SK-MEL-5 (cell line): Measurements from ENCODE around the gene PRXL2B. TPM values are rescaled to one million over a fixed set of nuclear protein-coding genes. Genes with fewer than 3 reads are reported as not detected.
"Not testable (repeated sequence)": the region's sequence is repeated elsewhere in the genome, so short reads cannot be mapped to it uniquely, and the experiment has no call there.

Experiments
- DNase-seq: peaks from one replicate; pipeline ENCODE4 v3.0.0-alpha.2; 2016; ENCODE audit warnings: low read depth, low spot score
- in situ Hi-C: cut with HindIII; loops from 2 replicates; pipeline ENCODE4 v1.10.0; 2016; ENCODE audit warnings: low sequenced_read_pairs, high pct_unique_total_duplicates, low pct_unique_long_range_greater_than_20kb
- total RNA-seq: library from RNA; depleted of rRNA; stranded (reverse); fragments of >200 nt; shearing (Covaris generic); gene quantifications from 2 replicates; pipeline ENCODE4 v1.2.3, GENCODE V29; 2014

PRXL2B gene
- total RNA-seq, 1 experiment from 2014 or later: 11.4 TPM

DNA sequence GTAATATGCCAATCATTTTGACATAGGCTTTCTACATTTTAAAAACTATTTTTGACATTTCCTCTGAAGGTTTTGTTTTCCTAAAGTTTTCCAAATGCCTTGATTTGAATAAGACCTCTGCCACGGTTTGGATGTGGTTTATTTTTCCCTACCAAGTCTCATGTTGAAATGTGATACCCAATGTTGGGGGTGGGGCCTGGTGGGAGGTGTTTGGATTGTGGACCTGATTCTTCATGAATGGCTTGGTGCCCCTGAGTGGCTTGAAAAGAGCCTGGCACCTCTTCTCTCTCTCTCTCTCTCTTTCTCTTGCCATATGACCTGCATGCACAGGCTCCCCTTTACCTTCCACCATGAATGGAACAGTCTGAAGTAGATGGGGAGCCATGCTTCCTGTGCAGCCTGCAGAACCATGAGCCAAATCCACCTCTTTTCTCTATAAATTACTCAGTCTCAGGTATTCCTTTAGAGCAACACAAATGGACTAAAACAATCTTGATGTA is 31.4 kb downstream of the PRXL2B start:
- no peak for DNase-seq
- in situ Hi-C loops: no loop called here

DNA sequence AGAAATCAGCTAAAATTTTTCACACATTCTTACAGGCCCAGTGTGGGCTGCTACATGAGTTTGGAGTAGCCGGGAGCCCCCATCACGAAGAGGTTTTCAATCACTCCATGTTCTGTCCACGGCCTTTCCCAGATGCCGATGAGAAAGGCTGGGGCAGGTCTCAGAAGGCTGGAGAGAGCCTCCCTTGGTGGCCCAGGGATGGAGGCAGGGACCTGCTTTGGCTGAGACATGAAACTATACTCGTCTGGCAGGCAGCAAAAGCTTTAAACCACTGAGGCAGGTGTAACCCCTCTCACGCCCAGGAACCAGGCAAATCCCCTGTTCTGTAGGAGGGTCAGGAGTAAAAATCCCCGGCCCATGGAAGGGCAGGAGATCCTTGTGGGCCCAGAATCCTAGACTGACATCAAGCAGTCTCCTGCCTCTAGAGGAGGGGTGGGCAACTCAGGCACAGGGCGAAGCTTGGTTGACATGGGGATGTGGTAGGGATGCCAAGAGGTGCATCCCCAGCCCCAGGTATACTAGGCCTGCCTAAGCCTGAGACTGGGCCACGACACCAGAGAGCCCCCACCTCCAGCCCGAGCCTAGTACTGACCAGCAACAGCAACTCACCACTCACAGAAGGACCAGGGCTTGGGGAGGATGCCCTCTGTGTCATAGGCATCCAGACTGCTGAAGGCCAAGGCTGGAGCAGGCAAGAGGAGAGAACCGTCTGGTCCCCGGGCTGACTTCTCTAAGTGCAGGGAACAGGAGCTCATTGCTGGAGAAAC is 37.2 kb downstream of the PRXL2B start:
- DNase-seq: no peak
- in situ Hi-C loops: no loop called here

DNA sequence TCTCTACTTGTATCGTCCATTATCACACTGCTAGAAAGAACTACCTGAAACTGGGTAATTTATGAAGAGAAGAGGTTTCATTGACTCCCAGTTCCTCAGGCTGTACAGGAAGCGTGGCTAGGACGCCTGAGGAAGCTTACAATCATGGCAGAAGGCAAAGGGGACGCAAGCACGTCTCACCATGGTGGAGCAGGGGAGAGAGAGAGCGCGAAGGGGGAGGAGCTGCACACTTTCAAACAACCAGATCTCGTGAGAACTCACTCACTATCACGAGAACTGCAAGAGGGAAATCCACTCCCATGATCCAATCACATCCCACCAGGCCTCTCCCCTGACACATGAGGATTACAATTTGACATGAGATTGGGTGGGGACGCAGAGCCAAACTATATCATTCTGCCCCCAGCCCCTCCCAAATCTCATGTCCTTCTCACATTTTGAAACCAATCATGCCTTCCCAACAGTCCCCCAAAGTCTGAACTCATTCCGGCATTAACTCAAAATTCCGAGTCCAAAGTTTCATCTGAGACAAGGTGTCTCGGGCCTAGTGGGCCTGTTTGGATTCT is 38.2 kb downstream of the PRXL2B start:
- DNase-seq: no peak
- in situ Hi-C loops: no loop called here

DNA sequence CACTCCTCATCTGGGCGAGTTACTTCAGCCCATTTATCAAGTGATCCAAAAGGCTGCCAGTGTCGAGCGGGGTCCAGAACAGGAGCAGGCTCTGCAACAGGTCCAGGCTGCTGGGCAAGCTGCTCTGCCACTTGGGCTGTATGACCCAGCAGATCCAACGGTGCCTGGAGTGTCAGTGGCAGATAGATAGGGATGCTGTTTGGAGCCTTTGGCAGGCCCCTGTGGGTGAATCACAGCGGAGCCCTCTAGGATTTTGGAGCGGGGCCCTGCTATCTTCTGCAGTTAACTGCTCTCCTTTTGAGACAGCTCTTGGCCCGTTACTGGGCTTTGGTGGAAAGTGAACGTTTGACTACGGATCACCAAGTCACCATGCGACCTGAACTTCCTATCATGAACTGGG is 38.7 kb downstream of the PRXL2B start:
- in situ Hi-C loops: no loop called here
- DNase-seq: no peak

DNA sequence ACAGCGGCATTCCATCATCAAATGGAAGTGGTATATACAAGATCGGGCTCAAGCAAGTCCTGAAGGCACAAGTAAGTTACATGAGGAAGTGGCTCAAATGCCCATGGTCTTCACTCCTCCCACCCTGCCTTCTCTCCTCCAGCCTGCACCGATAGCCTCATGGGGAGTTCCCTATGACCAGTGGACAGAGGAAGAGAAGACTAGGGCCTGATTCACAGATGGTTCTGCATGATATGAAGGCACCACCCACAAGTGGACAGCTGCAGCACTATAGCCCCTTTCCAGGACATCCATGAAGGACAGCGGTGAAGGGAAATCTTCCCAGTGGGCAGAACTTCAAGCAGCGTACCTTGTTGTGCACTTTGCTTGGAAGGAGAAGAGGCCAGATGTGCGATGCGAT is 39.2 kb downstream of the PRXL2B start:
- DNase-seq, in situ Hi-C loops: not testable (repeated sequence)

DNA sequence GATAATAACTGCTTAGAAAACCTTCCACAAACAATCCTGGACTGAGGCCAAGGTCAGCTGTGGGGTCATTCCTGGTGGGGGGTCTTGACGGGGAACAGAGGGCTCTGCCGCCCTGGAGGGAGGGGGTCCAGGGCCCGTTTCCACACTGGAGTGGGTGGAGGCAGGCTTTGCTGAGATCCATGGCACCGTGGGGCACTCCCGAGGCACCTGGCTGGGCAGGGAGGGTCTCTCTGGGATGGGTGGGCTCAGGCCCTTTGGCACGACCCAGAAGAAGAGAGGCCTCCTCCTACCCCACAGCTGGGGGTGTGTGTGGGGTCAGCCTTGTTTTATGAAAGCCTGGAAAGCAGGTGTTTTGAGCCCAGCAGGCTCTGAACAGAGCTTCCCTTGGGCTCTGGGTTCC is 41.2 kb downstream of the PRXL2B start:
- no peak for DNase-seq
- in situ Hi-C loops: no loop called here

DNA sequence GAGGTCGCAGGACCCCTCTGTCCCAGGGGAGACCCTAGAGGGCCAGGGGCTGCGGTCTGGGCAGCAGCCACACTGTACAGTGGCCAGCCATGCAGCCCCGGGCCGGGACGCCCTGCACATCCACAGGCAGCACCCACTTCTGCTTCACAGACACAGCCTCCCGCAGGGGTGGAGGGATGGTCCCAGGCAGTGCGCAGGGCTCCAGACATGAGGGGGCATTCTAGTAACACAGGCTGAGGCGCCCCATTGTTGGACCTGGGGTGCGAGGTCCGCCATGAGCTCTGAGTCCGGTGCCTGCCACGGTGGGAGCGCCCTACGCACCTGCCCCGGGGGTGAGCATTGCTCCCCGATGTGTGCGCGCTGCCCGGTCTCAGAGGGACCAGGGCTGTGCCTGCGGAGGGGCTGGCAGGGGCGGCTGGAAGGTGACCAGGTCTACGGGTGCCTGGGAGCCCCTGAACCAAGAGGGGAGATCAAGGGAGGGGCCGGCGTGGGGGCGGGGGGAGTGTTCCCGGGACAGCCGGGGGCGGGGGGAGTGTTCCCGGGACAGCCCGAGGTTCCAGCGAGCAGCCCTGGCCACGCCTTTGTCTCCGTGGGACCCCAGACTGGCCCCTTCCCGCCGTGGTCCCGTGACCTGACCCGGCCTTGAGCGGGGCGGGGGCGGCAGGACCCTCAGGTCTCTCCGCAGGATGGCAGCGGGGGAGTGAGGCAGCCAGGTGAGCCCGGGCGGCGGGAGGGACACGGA is 41.8 kb downstream of the PRXL2B start:
- in situ Hi-C loops: no loop called here
- DNase-seq: no peak

DNA sequence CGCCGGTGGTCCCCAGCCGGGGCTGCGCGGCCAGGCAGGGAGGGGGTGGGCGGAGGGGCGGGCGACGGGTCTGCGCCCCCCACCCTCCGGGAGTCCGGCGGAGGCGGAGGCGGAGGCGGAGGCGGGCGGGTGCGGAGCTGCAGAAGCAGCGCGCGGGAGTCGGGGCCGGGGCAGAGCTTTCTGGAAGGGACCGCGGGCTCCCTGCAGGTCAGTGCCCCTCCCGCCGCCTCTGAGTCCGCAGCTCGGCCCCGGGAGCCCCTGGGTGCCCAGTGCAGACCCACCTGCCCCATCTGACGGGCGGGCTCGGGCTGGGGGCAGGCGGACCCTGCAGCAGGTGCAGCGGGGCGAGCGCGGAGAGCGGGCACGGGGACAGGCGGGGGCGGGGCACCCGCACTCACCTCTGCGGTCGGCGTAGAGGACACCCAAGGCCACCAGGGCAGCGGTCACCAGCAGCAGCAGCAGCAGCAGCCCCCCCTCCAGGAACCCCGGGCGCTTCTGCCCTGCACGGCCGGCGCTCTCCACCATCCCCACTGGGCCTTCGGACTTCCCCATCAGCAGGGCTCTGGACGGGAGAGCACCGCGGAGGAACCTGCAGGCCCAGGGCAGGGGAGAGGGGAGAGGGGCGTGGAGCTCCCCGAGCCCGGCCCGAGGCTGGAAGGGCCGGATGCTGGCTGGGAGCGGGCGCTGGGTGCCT is 42.5 kb downstream of the PRXL2B start:
- in situ Hi-C loops: no loop called here
- no peak for DNase-seq

DNA sequence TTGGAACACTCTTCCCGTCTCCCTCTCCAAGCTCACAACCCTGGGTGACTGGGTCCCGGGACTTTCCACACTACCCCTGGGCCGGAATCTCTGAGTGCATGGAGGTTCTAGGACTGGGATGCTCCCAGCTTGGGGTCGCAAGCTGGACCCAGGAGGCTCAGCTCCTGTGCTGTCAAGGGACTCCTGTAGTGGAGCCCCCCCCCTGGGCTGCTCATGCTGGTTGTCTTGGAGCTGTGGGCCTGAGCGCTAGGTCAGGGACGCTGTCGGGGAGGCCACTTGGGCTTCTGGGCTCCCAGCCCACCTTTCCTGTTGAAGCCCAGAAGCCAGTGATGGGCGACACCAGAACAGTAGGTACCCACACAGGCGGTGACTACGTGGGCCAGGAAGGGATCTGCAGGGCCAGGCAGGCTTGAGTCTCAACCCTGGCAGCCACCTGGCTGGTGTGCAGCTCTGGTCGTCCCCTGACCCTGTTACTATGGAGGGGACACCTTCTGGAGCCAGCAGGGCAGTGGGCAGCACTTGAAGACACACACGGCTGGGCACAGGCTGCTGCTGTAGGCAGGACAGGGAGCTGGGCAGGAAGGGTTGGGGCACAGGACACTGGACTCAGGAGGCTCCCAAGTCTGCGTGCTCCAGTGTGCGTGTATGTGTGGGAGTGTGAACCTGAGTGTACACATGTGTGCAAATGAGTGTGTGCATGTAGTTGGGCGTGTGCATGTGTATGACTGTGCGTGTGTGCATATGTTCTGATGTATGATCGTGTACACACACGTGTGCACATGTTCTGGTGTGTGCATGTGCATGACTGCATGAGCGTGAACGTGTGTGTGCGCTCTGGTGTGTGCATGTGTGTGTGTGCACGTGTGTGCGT is 43.3 kb downstream of the PRXL2B start:
- in situ Hi-C loops: no loop called here

DNA sequence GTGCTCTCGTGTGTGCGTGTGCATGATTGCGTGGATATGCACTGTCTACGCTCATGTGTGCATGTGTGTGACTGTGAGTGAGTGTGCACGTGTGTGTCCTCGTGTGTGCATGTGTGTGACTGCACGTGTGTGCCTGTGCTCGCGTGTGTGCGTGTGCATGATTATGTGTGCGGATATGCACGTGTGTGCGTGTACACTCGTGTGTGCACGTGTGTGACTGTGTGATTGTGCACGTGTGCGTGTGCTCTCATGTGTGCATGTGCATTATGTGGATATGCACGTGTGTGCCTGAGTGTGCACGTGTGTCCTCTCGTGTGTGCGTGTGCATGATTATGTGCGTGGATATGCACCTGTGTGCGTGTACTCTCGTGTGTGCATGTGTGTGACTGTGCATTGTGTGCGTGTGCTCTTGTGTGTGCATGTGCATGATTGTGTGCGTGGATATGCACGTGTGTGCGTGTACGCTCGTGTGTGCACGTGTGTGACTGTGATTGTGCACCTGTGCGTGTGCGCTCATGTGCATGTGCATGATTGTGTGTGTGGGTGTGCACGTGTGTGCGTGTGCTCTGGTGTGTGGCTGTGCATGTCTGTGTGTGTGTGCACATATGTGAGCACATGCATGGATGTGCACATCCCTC is 44.0 kb downstream of the PRXL2B start:
- in situ Hi-C loops: no loop called here
- DNase-seq: no peak

More for the DNA sequence above, 43.3 kb downstream of the PRXL2B start:
- no peak for DNase-seq

DNA sequence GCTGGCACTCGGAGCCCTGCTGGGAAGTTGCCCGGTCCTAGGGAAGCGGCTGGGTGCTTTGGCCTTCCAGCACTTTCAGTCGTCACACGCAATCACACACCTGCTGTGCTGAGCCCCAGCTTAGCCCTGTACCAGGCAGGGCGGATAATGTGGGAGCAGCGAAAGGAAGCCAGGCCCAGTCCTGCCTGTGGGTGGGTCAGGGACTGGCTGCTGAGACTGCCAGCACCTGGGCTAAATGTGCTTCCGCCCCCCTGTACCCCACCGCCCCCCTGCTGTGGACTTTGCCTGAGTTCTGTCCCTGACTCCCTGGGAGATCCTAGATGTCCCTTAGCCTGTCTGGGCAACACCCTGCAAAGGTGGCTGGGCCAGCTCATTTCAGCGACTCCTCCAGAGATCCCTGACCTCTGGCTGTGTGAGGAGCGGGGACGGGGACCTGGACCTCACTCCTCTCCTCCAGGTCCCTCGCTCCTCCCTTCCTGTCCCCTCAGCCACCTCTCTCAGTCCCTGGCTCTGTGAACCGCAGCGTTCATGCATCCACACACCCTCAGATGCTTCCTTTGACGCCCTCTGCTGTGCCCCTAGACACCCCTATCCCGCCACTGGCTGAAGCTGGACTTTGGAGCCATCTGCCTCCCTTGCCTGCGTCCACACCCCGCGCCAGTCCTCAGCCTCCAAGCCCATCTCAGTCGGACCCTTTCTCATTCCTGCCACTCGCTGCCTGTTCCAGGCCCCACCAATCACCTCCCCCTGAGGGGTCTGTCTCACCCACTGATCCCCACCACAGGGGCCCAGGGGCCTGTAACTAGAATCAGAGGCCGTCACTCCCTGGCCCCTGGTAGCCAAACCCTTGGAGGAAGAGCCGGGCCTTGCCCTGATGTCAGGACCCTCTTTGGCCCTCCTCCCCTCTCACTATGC is 44.8 kb downstream of the PRXL2B start:
- in situ Hi-C loops: no loop called here
- DNase-seq: no peak

DNA sequence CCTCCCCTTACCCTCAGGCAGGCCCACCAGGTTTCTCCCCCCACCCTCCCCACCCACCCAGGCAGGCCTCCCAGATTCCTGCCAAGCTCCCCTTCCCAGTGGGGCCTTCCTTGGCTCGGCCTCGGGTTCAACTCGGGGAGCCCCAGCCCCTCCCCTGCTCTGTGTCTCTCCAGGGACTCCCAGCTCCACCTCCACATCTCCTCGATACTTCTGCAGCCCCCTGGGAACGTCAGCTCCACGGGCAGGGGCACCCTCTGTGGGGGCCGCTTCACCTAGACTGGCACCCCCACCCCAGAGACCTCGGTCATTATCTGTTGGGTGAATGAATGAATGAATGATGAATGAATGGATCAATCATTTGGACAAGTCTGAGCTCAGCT is 45.5 kb downstream of the PRXL2B start:
- in situ Hi-C loops: no loop called here
- no peak for DNase-seq

DNA sequence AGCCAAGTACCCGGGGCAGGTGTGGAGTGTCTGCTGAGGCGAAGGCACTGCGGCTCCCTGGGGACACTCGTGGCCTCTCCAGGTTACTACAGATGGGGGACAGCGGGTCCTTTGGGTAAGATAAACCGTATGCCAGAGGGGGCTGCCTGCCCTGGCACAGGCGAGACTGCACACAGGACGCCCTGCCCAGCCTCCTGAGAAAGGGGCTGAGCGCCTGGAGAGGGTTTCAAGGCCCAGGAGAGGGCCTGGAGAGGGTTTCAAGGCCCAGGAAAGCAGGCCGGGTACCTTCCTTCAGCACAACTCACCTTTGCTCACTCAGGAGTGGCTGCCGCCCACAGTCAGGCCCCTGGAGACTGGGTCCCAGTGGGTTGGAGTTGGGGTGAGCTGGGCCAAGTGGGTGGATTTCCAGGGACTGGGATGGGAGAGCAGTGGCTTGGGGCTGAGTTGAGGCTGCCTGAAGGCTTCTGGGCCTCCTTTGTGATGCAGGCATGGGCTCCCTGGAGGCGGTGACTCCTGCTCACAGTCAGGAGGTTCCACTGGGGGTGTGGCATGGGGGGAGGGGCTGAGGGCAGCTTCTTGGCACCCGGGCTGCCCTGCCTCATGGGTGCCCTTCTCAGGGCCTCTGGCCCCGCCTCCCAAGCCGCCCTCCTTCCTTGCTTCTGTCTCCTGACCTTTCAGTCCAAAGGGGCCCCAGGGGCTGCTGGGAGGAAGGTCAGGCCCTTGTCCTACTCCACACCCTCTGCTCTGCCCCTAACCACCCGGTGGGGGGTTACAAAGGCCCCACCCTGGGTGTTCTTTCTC is 46.2 kb downstream of the PRXL2B start, which contains the start of gene MMEL1:
TSS of gene MMEL1 (minus strand) at position 456 of the 801 bp plus-strand sequence. CDS start 3,532 bp downstream, outside the sequence.
- in situ Hi-C loops: no loop called here
- DNase-seq: peak; percentile 39

DNA sequence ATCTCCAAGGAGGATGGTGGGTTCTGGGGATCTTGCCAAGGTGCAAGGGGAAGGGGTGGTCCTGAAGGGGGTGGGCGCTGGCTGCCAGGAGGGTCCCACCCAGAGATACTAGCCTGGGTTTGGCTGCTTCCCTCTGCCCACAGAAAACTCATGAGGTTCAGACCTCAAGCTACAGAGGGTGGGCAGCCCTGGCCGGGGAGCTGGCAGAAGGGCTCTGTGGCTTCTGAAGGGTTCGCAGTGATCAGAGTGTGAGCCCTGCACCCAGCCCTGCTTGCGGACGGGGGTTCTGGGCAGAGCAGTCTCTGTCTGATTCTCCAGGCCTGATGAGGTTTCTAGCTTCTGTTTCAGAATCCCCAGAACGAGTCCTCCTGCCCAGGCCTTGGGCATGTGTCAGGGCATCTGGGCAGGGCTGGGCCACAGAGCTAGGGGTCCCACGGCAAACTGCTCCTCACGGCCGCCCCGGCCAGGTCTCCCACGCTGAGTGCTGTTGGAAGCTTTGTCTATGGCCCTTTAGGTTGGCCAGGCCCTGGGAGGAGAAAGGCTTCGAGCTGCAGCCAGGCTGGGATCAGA is 46.9 kb downstream of the PRXL2B start:
- in situ Hi-C loops: no loop called here
- DNase-seq: no peak
